HG03097 (cell line): ENCODE data around the gene FAM193A.
"Not testable (repeated sequence)": the region's sequence is repeated elsewhere in the genome, so short reads cannot be mapped to it uniquely, and the experiment has no call there.

Experiments used
- ATAC-seq: cut with Tn5 transposase; IDR thresholded peaks from one replicate; pipeline ENCODE4 v1.9.1; 2021; ENCODE audit not compliant: unreplicated experiment, low FRiP score

FAM193A gene

GRCh38 chr4:2714918-2715317 is 178.5 kb downstream of the FAM193A start:
- ATAC-seq = no peak

GRCh38 chr4:2715426-2715825 is 179.0 kb downstream of the FAM193A start:
- ATAC-seq = no peak

- no peak for ATAC-seq
Observed at GRCh38 chr4:2716236-2716635, 179.8 kb downstream of the FAM193A start.

GRCh38 chr4:2721586-2721985 is 185.1 kb downstream of the FAM193A start:
- no peak for ATAC-seq

GRCh38 chr4:2722033-2722432 is 185.6 kb downstream of the FAM193A start:
- no peak for ATAC-seq

- ATAC-seq = no peak
Observed at GRCh38 chr4:2723751-2724150, 187.3 kb downstream of the FAM193A start.

GRCh38 chr4:2725380-2725779 is 188.9 kb downstream of the FAM193A start:
- no peak for ATAC-seq

GRCh38 chr4:2726881-2727280 is 190.4 kb downstream of the FAM193A start:
- not testable (repeated sequence) for ATAC-seq

- no peak for ATAC-seq
Observed at GRCh38 chr4:2728221-2728620, 191.8 kb downstream of the FAM193A start.

GRCh38 chr4:2728806-2729532 is 192.5 kb downstream of the FAM193A start:
- no peak for ATAC-seq

GRCh38 chr4:2729533-2729875 is 193.1 kb downstream of the FAM193A start:
- ATAC-seq = no peak

GRCh38 chr4:2731907-2732317 is 195.5 kb downstream of the FAM193A start:
- no peak for ATAC-seq

- no peak for ATAC-seq
Observed at GRCh38 chr4:2732526-2732925, 196.1 kb downstream of the FAM193A start.

GRCh38 chr4:2733001-2733843 is 196.8 kb downstream of the FAM193A start:
- no peak for ATAC-seq

GRCh38 chr4:2733844-2734574 is 197.6 kb downstream of the FAM193A start:
- ATAC-seq = no peak

GRCh38 chr4:2734612-2735011 is 198.2 kb downstream of the FAM193A start:
- no peak for ATAC-seq

GRCh38 chr4:2735869-2736268 is 199.4 kb downstream of the FAM193A start:
- ATAC-seq = no peak

- not testable (repeated sequence) for ATAC-seq
Observed at GRCh38 chr4:2738296-2738695, 201.8 kb downstream of the FAM193A start.

- ATAC-seq = no peak
Observed at GRCh38 chr4:2741626-2742025, 205.2 kb downstream of the FAM193A start.

GRCh38 chr4:2742081-2742822 is 205.8 kb downstream of the FAM193A start:
- ATAC-seq = no peak
